Cerebellar cortex (tissue), 1 donor: ENCODE data around the gene CACNA1I.

ENCODE experiments used
- DNase-seq: peaks from one replicate; pipeline ENCODE4 v3.0.0-alpha.2; 2015; ENCODE audit warnings: low spot score

CACNA1I gene

GRCh38 chr22:39535831-39536449, 34.6 kb upstream of the CACNA1I start:
- no peak for DNase-seq

GRCh38 chr22:39536711-39537110, 33.8 kb upstream of the CACNA1I start:
- no peak for DNase-seq

- DNase-seq, result no peak
These were observed 32.6 kb upstream of the CACNA1I start for GRCh38 chr22:39537975-39538374.

GRCh38 chr22:39543095-39543494, 27.5 kb upstream of the CACNA1I start:
- peak; percentile 55 for DNase-seq

GRCh38 chr22:39545386-39546365, 24.9 kb upstream of the CACNA1I start:
- no peak for DNase-seq

- peak; percentile 86 for DNase-seq
These were observed 23.5 kb upstream of the CACNA1I start for GRCh38 chr22:39546889-39547586.

- DNase-seq, result no peak
These were observed 23.0 kb upstream of the CACNA1I start for GRCh38 chr22:39547587-39547947.

- DNase-seq, result no peak
These were observed 17.1 kb upstream of the CACNA1I start for GRCh38 chr22:39553429-39553828.

- DNase-seq, result no peak
These were observed 16.4 kb upstream of the CACNA1I start for GRCh38 chr22:39554151-39554550.

GRCh38 chr22:39556970-39557841, 13.3 kb upstream of the CACNA1I start:
- peak; percentile 40 for DNase-seq

- no peak for DNase-seq
These were observed 12.3 kb upstream of the CACNA1I start for GRCh38 chr22:39558254-39558727.

GRCh38 chr22:39558950-39559349, 11.6 kb upstream of the CACNA1I start:
- DNase-seq, result no peak

- DNase-seq, result no peak
These were observed 11.0 kb upstream of the CACNA1I start for GRCh38 chr22:39559456-39560105.

- no peak for DNase-seq
These were observed 10.4 kb upstream of the CACNA1I start for GRCh38 chr22:39560127-39560526.

GRCh38 chr22:39562839-39563489, 7.6 kb upstream of the CACNA1I start:
- DNase-seq, result no peak

- no peak for DNase-seq
These were observed 6.8 kb upstream of the CACNA1I start for GRCh38 chr22:39563571-39564428.

- DNase-seq, result no peak
These were observed 5.1 kb upstream of the CACNA1I start for GRCh38 chr22:39565414-39565944.

- no peak for DNase-seq
These were observed 3.2 kb upstream of the CACNA1I start for GRCh38 chr22:39567135-39567946.
